DOHH2 (cell line): ENCODE results near the gene COPS7A.
"Not testable (repeated sequence)": the region's sequence is repeated elsewhere in the genome, so short reads cannot be mapped to it uniquely, and the experiment has no call there.

ENCODE experiments used
- H3F3A ChIP-seq: fragments of 200-600 bp; sonication (generic), shearing (Covaris generic); 2 replicates; pipeline ENCODE4 v1.6.0; 2016; ENCODE audit warnings: antibody characterized with exemption, mild to moderate bottlenecking; ENCODE audit not compliant: control insufficient read depth, insufficient read depth
- H3K27ac ChIP-seq: fragments of 200-600 bp; sonication (generic); 2 replicates; pipeline ENCODE4 v1.5.1; 2014; ENCODE audit warnings: low read depth, mild to moderate bottlenecking, low read length, moderate library complexity
- H3K27me3 ChIP-seq: fragments of 200-600 bp; sonication (generic); 2 replicates; pipeline ENCODE4 v1.6.1; 2014; ENCODE audit warnings: mild to moderate bottlenecking, low read length, mixed read lengths; ENCODE audit not compliant: control insufficient read depth
- H3K36me3 ChIP-seq: fragments of 200-600 bp; sonication (generic); 2 replicates; pipeline ENCODE4 v1.6.1; 2014; ENCODE audit warnings: mild to moderate bottlenecking, low read length, moderate library complexity, mixed read lengths; ENCODE audit not compliant: control insufficient read depth
- H3K4me1 ChIP-seq: fragments of 200-600 bp; sonication (generic); 2 replicates; pipeline ENCODE4 v1.6.1; 2014; ENCODE audit warnings: mild to moderate bottlenecking, low read length, mixed read lengths; ENCODE audit not compliant: control insufficient read depth
- H3K4me2 ChIP-seq: fragments of 200-600 bp; sonication (generic); 2 replicates; pipeline ENCODE4 v1.6.0; 2014; ENCODE audit warnings: mild to moderate bottlenecking, low read length, moderate library complexity
- H3K4me3 ChIP-seq: fragments of 200-600 bp; sonication (generic); 2 replicates; pipeline ENCODE4 v1.5.1; 2014; ENCODE audit warnings: mild to moderate bottlenecking, low read length, mixed read lengths
- H3K79me2 ChIP-seq: fragments of 200-600 bp; sonication (generic); 2 replicates; pipeline ENCODE4 v1.6.1; 2014; ENCODE audit warnings: mild to moderate bottlenecking, low read length, mixed read lengths; ENCODE audit not compliant: control insufficient read depth
- H3K9me2 ChIP-seq: fragments of 200-600 bp; sonication (generic); replicated peaks from 2 replicates; pipeline ENCODE4 v1.6.1; 2014; ENCODE audit warnings: mild to moderate bottlenecking, low read length, mixed read lengths; ENCODE audit not compliant: control insufficient read depth
- H3K9me3 ChIP-seq: fragments of 200-600 bp; sonication (generic); 2 replicates; pipeline ENCODE4 v1.6.1; 2014; ENCODE audit warnings: antibody characterized with exemption, low read length, mixed read lengths; ENCODE audit not compliant: control insufficient read depth, insufficient read depth
- H4K20me1 ChIP-seq: fragments of 200-600 bp; sonication (generic); 2 replicates; pipeline ENCODE4 v1.6.0; 2014; ENCODE audit warnings: low read depth, mild to moderate bottlenecking, antibody characterized with exemption, low read length, moderate library complexity; ENCODE audit not compliant: control insufficient read depth, insufficient read depth
- CTCF ChIP-seq: fragments of 200-600 bp; sonication (generic); IDR thresholded peaks from one replicate; pipeline ENCODE4 v1.5.1; 2014; ENCODE audit warnings: antibody characterized with exemption, mild to moderate bottlenecking, low read depth, low read length; ENCODE audit not compliant: poor library complexity, severe bottlenecking
- EZH2phosphoT487 ChIP-seq: fragments of 200-600 bp; sonication (generic); IDR thresholded peaks from 2 replicates; pipeline ENCODE4 v1.6.1; 2017; ENCODE audit warnings: borderline replicate concordance, mild to moderate bottlenecking, antibody characterized with exemption, low read length, moderate library complexity, mixed read lengths

Gene COPS7A

GRCh38 chr12:6735448-6736191, 11.8 kb downstream of the COPS7A start:
- no peak overlapping the region for H3K4me2 ChIP-seq
- H3K9me2 ChIP-seq: no peaks in the 10 kb centered on the region
- TF ChIP-seq EZH2phosphoT487 (no peak), CTCF (peak; percentile 62)
- H3K79me2 ChIP-seq: no peaks in the 10 kb centered on the region
- no peaks in the 10 kb centered on the region for H4K20me1 ChIP-seq
- H3K4me1 ChIP-seq: peaks cover 12% of the 10 kb centered on the region
- peaks cover 12% of the 10 kb centered on the region for H3K36me3 ChIP-seq
- H3K9me3 ChIP-seq: no peaks in the 10 kb centered on the region
- no peak overlapping the region for H3K27ac ChIP-seq
- H3K27me3 ChIP-seq: no peaks in the 10 kb centered on the region
- H3F3A ChIP-seq: peaks cover 3% of the 10 kb centered on the region; the same call in 1 of the 2 replicates
- no peak overlapping the region for H3K4me3 ChIP-seq

DNA sequence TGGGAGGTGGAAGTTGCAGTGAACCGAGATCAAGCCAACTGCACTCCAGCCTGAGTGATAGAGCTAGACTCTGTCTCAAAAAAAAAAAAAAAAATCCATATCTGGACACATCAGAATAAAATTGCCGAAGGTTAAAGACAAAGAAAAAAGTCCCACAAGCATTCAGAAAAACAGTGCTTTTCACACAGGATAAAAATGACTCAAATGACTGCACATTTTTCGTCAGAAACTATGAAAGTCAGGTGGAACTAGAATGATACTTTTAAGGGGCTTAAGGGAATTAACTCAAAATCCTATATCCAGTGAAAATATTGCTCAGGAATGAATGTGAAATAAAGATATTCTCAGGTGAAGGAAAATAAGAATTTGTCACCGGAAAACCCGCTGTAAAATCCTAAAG, 12.9 kb downstream of the COPS7A start:
- TF ChIP-seq EZH2phosphoT487 (no peak), CTCF (no peak)
- Histone ChIP-seq H3F3A (peaks cover 3% of the 10 kb centered on the region; the same call in 1 of the 2 replicates), H3K4me3 (no peak overlapping the region), H4K20me1 (no peaks in the 10 kb centered on the region), H3K27me3 (no peaks in the 10 kb centered on the region), H3K79me2 (no peaks in the 10 kb centered on the region), H3K9me2 (no peaks in the 10 kb centered on the region), H3K9me3 (no peaks in the 10 kb centered on the region), H3K4me2 (no peak overlapping the region), H3K36me3 (0 out of 2 replicates have a peak, but pooled peaks cover 3% of the 10 kb centered on the region), H3K27ac (no peak overlapping the region), H3K4me1 (peaks cover 8% of the 10 kb centered on the region)

- Histone ChIP-seq H3K4me1 (peaks cover 19% of the 10 kb centered on the region), H3K36me3 (peaks cover 12% of the 10 kb centered on the region)
- H3K9me3 ChIP-seq, H3K9me2 ChIP-seq, H4K20me1 ChIP-seq, H3K4me2 ChIP-seq, H3K4me3 ChIP-seq, H3K27ac ChIP-seq, H3K27me3 ChIP-seq, H3F3A ChIP-seq, H3K79me2 ChIP-seq: not testable (repeated sequence)
These were observed 18.2 kb downstream of the COPS7A start for GRCh38 chr12:6742080-6742479.

- no peaks in the 10 kb centered on the region for H4K20me1 ChIP-seq
- H3K79me2 ChIP-seq: no peaks in the 10 kb centered on the region
- H3K4me3 ChIP-seq: no peak overlapping the region
- no peaks in the 10 kb centered on the region for H3K9me2 ChIP-seq
- no peaks in the 10 kb centered on the region for H3K27me3 ChIP-seq
- no peaks in the 10 kb centered on the region; the same call in 1 of the 2 replicates for H3F3A ChIP-seq
- H3K4me1 ChIP-seq: peaks cover 19% of the 10 kb centered on the region
- peaks cover 19% of the 10 kb centered on the region for H3K36me3 ChIP-seq
- H3K9me3 ChIP-seq: peaks cover 6% of the 10 kb centered on the region; the same call in 1 of the 2 replicates
- H3K4me2 ChIP-seq: no peak overlapping the region
- TF ChIP-seq CTCF: no peak
- TF ChIP-seq EZH2phosphoT487: no peak
- H3K27ac ChIP-seq: no peak overlapping the region
These were observed 19.0 kb downstream of the COPS7A start for GRCh38 chr12:6742834-6743233.

- not testable (repeated sequence) for H3F3A ChIP-seq, H3K79me2 ChIP-seq, H3K9me2 ChIP-seq, H3K27ac ChIP-seq, H3K4me3 ChIP-seq, H4K20me1 ChIP-seq, H3K9me3 ChIP-seq, H3K4me2 ChIP-seq, H3K27me3 ChIP-seq
- peaks cover 19% of the 10 kb centered on the region for H3K4me1 ChIP-seq
- peaks cover 24% of the 10 kb centered on the region for H3K36me3 ChIP-seq
These were observed 19.5 kb downstream of the COPS7A start for GRCh38 chr12:6743300-6743699.
